HEK293 (cell line): Measurements from ENCODE around the gene PKLR.

Experiments
- IKZF3 ChIP-seq: fragments of 450-650 bp; IDR thresholded peaks from 2 replicates; pipeline ENCODE4 v1.5.0; 2018; ENCODE audit warnings: missing biosample characterization, mild to moderate bottlenecking, missing genetic modification characterization, moderate library complexity
- INSM2 ChIP-seq: fragments of 450-650 bp; formaldehyde crosslinking; IDR thresholded peaks from 2 replicates; pipeline ENCODE4 v1.5.1; 2016; ENCODE audit warnings: missing biosample characterization, missing genetic modification characterization
- KLF1 ChIP-seq: fragments of 450-650 bp; formaldehyde crosslinking; IDR thresholded peaks from 2 replicates; pipeline ENCODE4 v1.5.1; 2016; ENCODE audit warnings: missing biosample characterization, missing genetic modification characterization
- MZF1 ChIP-seq: fragments of 450-650 bp; formaldehyde crosslinking; IDR thresholded peaks from 2 replicates; pipeline ENCODE4 v1.5.1; 2017; ENCODE audit warnings: missing biosample characterization, missing genetic modification characterization, borderline replicate concordance
- PATZ1 ChIP-seq: fragments of 450-650 bp; formaldehyde crosslinking; IDR thresholded peaks from 2 replicates; pipeline ENCODE4 v1.5.1; 2016; ENCODE audit warnings: missing biosample characterization, missing genetic modification characterization
- PRDM1 ChIP-seq: fragments of 450-650 bp; formaldehyde crosslinking; IDR thresholded peaks from 2 replicates; pipeline ENCODE4; 2016; ENCODE audit warnings: missing biosample characterization, missing genetic modification characterization
- PRDM10 ChIP-seq: fragments of 450-650 bp; formaldehyde crosslinking; IDR thresholded peaks from 2 replicates; pipeline ENCODE4 v1.5.1; 2016; ENCODE audit warnings: missing biosample characterization, missing genetic modification characterization
- SP3 ChIP-seq: fragments of 450-650 bp; formaldehyde crosslinking; IDR thresholded peaks from 2 replicates; pipeline ENCODE4 v1.5.1; 2016; ENCODE audit warnings: missing biosample characterization, missing genetic modification characterization
- ZBTB17 ChIP-seq: fragments of 450-650 bp; formaldehyde crosslinking; IDR thresholded peaks from 2 replicates; pipeline ENCODE4 v1.5.1; 2016; ENCODE audit warnings: missing biosample characterization, missing genetic modification characterization
- ZBTB7A ChIP-seq: fragments of 450-650 bp; formaldehyde crosslinking; IDR thresholded peaks from 2 replicates; pipeline ENCODE4 v1.5.1; 2016; ENCODE audit warnings: low read depth, missing biosample characterization, missing genetic modification characterization
- ZBTB8A ChIP-seq: fragments of 450-650 bp; formaldehyde crosslinking; IDR thresholded peaks from 2 replicates; pipeline ENCODE4 v1.5.1; 2016; ENCODE audit warnings: missing biosample characterization, missing genetic modification characterization
- ZEB2 ChIP-seq: fragments of 450-650 bp; formaldehyde crosslinking; IDR thresholded peaks from 2 replicates; pipeline ENCODE4 v1.5.1; 2016; ENCODE audit warnings: missing biosample characterization, missing genetic modification characterization
- ZFHX2 ChIP-seq: fragments of 450-650 bp; formaldehyde crosslinking; conservative IDR thresholded peaks from 2 replicates; pipeline ENCODE4 v1.5.1; 2016; ENCODE audit warnings: missing biosample characterization, missing genetic modification characterization
- ZNF169 ChIP-seq: fragments of 450-650 bp; formaldehyde crosslinking; IDR thresholded peaks from 2 replicates; pipeline ENCODE4 v1.5.1; 2016; ENCODE audit warnings: missing biosample characterization, missing genetic modification characterization
- ZNF391 ChIP-seq: fragments of 450-650 bp; formaldehyde crosslinking; IDR thresholded peaks from 2 replicates; pipeline ENCODE4 v1.5.1; 2016; ENCODE audit warnings: low read depth, missing biosample characterization, missing genetic modification characterization, borderline replicate concordance
- ZNF394 ChIP-seq: fragments of 450-650 bp; formaldehyde crosslinking; IDR thresholded peaks from 2 replicates; pipeline ENCODE4 v1.5.1; 2016; ENCODE audit warnings: missing biosample characterization, missing genetic modification characterization, mild to moderate bottlenecking, moderate library complexity, borderline replicate concordance
- ZNF449 ChIP-seq: fragments of 450-650 bp; formaldehyde crosslinking; IDR thresholded peaks from 2 replicates; pipeline ENCODE4 v1.5.1; 2017; ENCODE audit warnings: missing biosample characterization, mild to moderate bottlenecking, missing genetic modification characterization, moderate library complexity
- ZNF501 ChIP-seq: fragments of 450-650 bp; formaldehyde crosslinking; IDR thresholded peaks from 2 replicates; pipeline ENCODE4 v1.5.1; 2016; ENCODE audit warnings: missing biosample characterization, missing genetic modification characterization
- ZSCAN5A ChIP-seq: fragments of 450-650 bp; formaldehyde crosslinking; IDR thresholded peaks from 2 replicates; pipeline ENCODE4 v1.5.1; 2016; ENCODE audit warnings: missing biosample characterization, missing genetic modification characterization
- TF ChIP-seq, protein P1 (sequence below): fragments of 450-650 bp; formaldehyde crosslinking; optimal IDR thresholded peaks from 2 replicates; pipeline ENCODE3; 2016; ENCODE audit warnings: missing biosample characterization, mild to moderate bottlenecking, missing genetic modification characterization
- TF ChIP-seq, protein P2 (sequence below): fragments of 450-650 bp; formaldehyde crosslinking; conservative IDR thresholded peaks from 2 replicates; pipeline ENCODE4 v1.5.1; 2016; ENCODE audit warnings: low read depth, missing biosample characterization, missing genetic modification characterization

The PKLR gene

DNA sequence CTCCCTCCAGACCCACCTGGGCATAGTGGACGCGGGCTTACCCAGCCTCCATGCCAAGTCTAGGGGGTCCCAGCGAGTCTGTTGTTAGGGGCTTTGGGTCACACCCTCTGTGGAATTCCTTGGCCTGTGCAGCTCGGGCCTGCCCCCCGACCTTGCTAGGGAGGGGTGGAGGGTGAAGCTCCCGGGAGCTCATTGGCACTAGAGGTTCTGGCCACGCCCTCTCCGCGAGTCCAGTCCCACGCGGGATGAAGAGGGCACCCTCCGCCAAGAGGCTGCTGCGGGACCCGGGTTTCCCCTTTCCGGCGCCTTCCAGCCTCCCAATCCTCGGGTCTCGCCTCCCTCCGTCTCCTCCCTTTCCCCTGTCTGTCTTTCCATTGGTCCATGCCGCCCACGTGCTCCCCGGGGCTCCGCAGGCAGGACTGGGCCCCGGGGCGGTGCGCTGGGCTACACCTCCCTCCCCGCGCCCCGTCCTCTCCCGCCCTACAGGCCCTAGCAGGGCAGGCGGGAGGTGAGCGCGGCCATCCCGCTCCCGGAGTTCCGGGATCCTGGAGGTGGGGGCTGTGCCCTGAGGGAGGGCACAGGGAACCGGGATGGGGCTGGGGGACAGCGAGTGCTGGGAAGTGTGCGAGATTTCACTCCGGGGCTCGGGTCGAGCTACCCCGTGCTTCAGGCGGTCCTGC lies 22.9 kb upstream of the PKLR start (continued):
- TF ChIP-seq INSM2 (tag by site-specific recombination) = 0 out of 2 replicates have a peak, but pooled peaks have one; percentile 22
- TF ChIP-seq, protein P1, sequence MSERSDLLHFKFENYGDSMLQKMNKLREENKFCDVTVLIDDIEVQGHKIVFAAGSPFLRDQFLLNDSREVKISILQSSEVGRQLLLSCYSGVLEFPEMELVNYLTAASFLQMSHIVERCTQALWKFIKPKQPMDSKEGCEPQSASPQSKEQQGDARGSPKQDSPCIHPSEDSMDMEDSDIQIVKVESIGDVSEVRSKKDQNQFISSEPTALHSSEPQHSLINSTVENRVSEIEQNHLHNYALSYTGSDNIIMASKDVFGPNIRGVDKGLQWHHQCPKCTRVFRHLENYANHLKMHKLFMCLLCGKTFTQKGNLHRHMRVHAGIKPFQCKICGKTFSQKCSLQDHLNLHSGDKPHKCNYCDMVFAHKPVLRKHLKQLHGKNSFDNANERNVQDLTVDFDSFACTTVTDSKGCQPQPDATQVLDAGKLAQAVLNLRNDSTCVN (tag by site-specific recombination) = peak; percentile 79
- TF ChIP-seq, protein P2, sequence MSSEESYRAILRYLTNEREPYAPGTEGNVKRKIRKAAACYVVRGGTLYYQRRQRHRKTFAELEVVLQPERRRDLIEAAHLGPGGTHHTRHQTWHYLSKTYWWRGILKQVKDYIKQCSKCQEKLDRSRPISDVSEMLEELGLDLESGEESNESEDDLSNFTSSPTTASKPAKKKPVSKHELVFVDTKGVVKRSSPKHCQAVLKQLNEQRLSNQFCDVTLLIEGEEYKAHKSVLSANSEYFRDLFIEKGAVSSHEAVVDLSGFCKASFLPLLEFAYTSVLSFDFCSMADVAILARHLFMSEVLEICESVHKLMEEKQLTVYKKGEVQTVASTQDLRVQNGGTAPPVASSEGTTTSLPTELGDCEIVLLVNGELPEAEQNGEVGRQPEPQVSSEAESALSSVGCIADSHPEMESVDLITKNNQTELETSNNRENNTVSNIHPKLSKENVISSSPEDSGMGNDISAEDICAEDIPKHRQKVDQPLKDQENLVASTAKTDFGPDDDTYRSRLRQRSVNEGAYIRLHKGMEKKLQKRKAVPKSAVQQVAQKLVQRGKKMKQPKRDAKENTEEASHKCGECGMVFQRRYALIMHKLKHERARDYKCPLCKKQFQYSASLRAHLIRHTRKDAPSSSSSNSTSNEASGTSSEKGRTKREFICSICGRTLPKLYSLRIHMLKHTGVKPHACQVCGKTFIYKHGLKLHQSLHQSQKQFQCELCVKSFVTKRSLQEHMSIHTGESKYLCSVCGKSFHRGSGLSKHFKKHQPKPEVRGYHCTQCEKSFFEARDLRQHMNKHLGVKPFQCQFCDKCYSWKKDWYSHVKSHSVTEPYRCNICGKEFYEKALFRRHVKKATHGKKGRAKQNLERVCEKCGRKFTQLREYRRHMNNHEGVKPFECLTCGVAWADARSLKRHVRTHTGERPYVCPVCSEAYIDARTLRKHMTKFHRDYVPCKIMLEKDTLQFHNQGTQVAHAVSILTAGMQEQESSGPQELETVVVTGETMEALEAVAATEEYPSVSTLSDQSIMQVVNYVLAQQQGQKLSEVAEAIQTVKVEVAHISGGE = peak; percentile 75
- peak; percentile 87 for TF ChIP-seq ZFHX2 (tag by site-specific recombination)
- TF ChIP-seq PRDM1 (tag by site-specific recombination) = no peak
- peak; percentile 54; the same call in 1 of the 2 replicates for TF ChIP-seq MZF1 (tag by site-specific recombination)
- peak; percentile 97 for TF ChIP-seq IKZF3 (tag by site-specific recombination)
- peak; percentile 58 for TF ChIP-seq ZBTB17 (tag by site-specific recombination)
- TF ChIP-seq SP3 = peak; percentile 92
- peak; percentile 79; the same call in 1 of the 2 replicates for TF ChIP-seq ZEB2 (tag by site-specific recombination)
- peak; percentile 61; the same call in 1 of the 2 replicates for TF ChIP-seq ZNF449 (tag by site-specific recombination)
- TF ChIP-seq ZNF394 (tag by site-specific recombination) = no peak
- TF ChIP-seq ZBTB7A (tag by site-specific recombination) = peak; percentile 75; the same call in 1 of the 2 replicates
- TF ChIP-seq ZNF169 (tag by site-specific recombination) = no peak
- peak; percentile 97 for TF ChIP-seq PATZ1 (tag by site-specific recombination)
- peak; percentile 76; the same call in 1 of the 2 replicates for TF ChIP-seq ZNF501 (tag by site-specific recombination)
- peak; percentile 100 for TF ChIP-seq ZBTB8A
- TF ChIP-seq ZNF391 (tag by site-specific recombination) = peak; percentile 67; the same call in 1 of the 2 replicates
- TF ChIP-seq PRDM10 = peak; percentile 96
- 0 out of 2 replicates have a peak, but pooled peaks have one; percentile 12 for TF ChIP-seq ZSCAN5A (tag by site-specific recombination)
- TF ChIP-seq KLF1 = peak; percentile 54; the same call in 1 of the 2 replicates
